GM12874 (cell line): Measurements from ENCODE around the gene UPK1A.

Experiments
- TF ChIP-seq, protein P1 (sequence below): IDR thresholded peaks from 2 replicates; pipeline ENCODE4 v1.5.1; 2011; ENCODE audit warnings: low read depth, mild to moderate bottlenecking, control low read depth, low read length, moderate library complexity; ENCODE audit not compliant: insufficient read depth

UPK1A gene

DNA sequence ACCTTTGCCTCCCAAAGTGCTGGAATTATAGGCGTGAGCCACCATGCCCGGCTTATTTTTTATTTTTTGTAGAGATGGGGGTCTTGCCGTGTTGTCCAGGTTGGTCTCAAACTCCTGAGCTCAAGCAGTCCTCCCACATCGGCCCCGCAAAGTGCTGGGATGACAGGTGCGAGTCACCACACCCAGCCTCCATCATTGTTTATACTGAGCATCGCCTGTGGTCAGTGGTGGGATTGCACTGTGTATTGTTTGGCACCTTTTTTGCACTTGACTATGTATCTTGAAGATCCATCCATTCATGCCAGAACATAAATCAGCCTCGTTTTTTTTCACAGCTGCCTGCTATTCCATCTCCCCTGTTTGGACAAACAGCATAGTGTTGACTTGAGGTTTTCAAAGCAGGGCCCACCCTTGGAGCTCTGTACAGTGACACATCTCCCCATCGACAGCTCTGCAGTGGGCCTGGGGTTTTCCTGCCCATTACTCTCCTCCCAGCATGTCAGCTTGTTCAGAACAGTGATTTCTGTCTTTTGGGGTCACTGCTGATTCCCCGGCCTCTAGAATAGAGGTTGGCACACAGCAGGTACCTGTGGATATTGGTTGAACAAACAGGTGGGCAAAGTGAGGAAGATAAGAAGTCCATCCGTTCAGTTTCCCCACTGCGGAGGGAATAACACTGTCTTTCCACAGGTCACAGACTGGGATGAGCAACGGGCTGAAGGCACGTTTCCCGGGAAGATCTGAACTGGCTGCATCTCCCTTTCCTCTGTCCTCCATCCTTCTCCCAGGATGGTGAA lies 8.2 kb upstream of the UPK1A start:
- TF ChIP-seq, protein P1, sequence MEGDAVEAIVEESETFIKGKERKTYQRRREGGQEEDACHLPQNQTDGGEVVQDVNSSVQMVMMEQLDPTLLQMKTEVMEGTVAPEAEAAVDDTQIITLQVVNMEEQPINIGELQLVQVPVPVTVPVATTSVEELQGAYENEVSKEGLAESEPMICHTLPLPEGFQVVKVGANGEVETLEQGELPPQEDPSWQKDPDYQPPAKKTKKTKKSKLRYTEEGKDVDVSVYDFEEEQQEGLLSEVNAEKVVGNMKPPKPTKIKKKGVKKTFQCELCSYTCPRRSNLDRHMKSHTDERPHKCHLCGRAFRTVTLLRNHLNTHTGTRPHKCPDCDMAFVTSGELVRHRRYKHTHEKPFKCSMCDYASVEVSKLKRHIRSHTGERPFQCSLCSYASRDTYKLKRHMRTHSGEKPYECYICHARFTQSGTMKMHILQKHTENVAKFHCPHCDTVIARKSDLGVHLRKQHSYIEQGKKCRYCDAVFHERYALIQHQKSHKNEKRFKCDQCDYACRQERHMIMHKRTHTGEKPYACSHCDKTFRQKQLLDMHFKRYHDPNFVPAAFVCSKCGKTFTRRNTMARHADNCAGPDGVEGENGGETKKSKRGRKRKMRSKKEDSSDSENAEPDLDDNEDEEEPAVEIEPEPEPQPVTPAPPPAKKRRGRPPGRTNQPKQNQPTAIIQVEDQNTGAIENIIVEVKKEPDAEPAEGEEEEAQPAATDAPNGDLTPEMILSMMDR, result peak; percentile 26; the same call in 1 of the 2 replicates

DNA sequence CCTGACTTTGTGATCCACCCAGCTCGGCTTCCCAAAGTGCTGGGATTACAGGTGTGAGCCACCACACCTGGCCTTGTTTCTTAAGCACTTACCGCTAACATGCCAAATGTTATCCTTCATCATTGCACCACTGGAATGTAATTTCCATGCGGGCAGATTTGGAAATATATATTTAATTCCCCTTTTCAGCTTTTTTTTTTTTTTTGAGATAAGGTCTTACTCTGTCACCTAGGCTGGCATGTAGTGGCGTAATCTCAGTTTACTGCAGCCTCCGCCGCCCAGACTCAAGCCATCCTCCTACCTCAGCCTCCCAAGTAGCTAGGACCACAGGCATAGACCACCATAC lies 4.3 kb upstream of the UPK1A start:
- TF ChIP-seq, protein P1, result no peak

DNA sequence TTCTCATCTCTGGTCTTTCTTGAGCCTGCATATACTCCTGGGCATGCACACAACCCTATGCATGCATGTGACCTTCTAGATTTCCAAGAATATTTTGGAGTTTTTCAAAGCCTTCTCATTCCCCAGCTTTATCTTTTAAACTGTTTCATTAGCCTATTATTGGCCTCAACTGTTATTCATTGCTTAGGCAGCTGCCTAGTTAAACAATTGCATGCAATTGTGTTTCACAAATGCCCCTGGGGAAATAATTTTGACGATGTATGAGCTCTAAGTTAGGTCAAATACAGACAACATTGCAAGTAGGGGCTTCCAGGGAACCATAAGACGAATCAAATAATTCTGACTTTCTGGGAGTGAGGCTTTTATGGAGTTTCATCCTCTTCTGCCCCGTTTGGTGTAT lies 2.3 kb upstream of the UPK1A start:
- TF ChIP-seq, protein P1, result no peak

DNA sequence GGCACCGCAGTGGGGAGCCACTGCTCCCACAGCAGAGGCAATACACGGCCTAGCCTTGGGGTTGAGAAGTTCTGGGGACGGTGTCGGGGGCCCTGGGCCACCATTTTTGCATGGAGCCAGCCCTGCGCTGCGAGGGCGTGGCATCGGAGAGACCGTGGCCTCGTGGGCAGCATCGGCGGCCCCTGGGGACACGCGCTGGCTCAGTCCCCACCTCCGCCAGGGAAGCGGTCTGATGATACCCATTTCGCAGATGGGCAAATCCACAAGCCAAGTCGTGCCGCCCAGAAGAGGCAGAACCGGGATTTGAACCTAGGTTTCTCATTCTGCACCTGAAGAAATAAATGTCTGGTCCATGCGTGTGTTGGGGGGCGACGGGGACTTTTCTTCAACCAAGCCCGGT lies 1.2 kb upstream of the UPK1A start:
- TF ChIP-seq, protein P1, result no peak

DNA sequence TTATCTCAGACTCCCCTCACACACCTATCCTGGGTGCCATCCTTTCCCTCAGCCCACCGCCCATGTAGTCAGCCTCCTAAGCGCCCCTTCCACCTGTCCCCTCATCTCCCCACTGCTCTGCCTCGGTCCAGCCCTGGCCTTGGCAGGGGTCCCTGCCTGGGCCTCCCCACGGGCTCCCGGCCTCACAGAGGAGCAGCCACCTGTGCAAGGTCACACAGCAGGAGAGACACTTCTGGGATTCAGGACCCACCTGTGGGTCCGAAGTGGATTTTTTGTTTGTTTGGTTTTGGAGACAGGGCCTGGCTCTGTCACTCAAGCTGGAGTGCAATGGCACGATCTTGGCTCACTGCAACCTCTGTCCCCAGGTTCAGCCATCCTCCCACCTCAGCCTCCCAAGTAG lies 713 bp upstream of the UPK1A start:
- TF ChIP-seq, protein P1, result no peak

DNA sequence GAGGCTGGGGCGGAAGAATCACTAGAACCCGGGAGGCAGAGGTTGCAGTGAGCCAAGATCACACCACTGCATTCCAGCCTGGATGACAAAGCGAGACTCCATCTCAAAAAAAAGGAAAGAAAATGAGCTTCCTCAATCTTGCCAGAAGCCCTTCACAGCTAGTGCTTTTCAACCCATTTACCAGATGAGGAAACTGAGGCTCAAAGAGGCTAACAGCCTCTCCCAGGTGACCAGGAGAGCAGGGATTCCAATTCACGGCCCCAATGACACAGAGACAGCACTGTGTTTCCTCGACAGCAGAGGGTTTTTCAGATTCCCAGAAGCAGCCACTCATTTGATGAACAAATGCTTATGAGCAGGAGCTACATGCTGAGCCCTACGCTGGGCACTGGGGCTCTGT lies 3.2 kb downstream of the UPK1A start:
- TF ChIP-seq, protein P1, result no peak

DNA sequence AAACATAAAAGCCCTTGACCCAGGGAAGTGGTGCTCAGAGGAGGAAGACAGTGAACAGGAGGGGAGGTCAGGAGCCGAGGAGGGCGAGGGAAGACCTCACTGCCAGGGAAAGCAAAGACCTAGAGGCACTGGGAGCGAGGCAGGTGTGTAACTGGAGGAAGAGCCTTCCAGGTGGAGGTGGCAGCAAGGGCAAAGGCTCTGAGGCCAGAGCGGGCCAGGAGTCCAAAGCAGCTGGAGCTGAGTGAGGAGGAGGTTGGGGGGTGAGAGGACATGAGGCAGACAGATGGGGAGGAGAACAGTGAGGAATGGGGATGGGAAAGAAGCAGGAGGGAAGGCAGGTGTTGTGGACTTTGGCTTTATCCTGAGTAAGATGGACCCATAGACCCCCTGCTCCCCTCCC lies 3.7 kb downstream of the UPK1A start:
- TF ChIP-seq, protein P1, result no peak
